C4-2B (cell line): ENCODE results near the gene ATPAF2.

Experiments used
- H3K27ac ChIP-seq: fragments of 450-650 bp; 2 replicates; pipeline ENCODE4 v1.5.1; 2017
- ZFX ChIP-seq: fragments of 450-650 bp; IDR thresholded peaks from 2 replicates; pipeline ENCODE4 v1.6.1; 2017
- TF ChIP-seq, protein P1 (sequence below): fragments of 450-650 bp; conservative IDR thresholded peaks from 2 replicates; pipeline ENCODE4 v1.5.1; 2017; ENCODE audit warnings: mild to moderate bottlenecking

ATPAF2 gene

GRCh38 chr17:17970699-17971430, 68.1 kb downstream of the ATPAF2 start:
- H3K27ac ChIP-seq = peak overlapping the region; percentile 65
- TF ChIP-seq ZFX = no peak
- TF ChIP-seq, protein P1, sequence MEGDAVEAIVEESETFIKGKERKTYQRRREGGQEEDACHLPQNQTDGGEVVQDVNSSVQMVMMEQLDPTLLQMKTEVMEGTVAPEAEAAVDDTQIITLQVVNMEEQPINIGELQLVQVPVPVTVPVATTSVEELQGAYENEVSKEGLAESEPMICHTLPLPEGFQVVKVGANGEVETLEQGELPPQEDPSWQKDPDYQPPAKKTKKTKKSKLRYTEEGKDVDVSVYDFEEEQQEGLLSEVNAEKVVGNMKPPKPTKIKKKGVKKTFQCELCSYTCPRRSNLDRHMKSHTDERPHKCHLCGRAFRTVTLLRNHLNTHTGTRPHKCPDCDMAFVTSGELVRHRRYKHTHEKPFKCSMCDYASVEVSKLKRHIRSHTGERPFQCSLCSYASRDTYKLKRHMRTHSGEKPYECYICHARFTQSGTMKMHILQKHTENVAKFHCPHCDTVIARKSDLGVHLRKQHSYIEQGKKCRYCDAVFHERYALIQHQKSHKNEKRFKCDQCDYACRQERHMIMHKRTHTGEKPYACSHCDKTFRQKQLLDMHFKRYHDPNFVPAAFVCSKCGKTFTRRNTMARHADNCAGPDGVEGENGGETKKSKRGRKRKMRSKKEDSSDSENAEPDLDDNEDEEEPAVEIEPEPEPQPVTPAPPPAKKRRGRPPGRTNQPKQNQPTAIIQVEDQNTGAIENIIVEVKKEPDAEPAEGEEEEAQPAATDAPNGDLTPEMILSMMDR = no peak
